HG02571 (cell line): ENCODE results near the gene FAM187B.

Experiments used
- ATAC-seq: cut with Tn5 transposase; IDR thresholded peaks from one replicate; pipeline ENCODE4 v1.9.1; 2021; ENCODE audit warnings: mild to moderate bottlenecking, moderate library complexity; ENCODE audit not compliant: unreplicated experiment

FAM187B gene

DNA sequence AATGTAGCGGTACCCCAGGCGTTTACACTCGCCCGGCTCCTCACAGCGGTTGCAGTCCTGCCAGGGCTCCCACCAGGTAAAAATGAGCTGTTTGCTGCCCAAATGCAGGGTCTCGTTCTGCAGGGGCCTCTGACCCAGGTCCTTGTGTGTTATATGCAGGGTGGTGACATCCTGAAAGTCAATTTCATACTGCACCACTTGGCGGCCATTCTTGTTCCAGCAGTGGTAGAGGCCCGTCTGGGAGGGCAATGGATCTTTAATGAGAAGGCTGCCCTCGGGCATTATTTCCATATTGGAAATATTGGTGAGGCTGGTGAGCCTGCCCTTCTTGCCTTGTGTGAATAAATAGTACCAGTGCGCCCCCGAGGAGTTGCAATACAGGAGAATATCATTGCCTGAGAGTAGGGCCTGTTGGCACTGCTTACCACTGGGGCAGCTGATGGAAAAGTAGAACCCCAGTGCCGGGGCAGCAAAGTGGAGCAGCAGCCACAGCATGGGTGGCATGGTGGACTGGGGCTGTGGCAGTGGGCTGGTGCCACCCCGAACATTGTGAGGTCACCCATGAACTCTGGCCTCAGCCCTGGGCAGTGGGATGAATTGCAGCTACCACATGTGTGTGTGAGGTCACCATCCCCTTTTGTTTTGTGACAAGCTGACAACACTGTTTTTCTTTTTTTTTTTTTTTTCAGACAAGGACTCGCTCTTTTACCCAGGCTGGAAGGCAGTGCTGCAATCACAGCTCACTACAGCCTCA lies at the start of gene FAM187B:
Gene FAM187B, minus strand, starts transcription at position 563 of the 754 bp plus-strand sequence. Its CDS starts 59 bp downstream, at position 504.
- ATAC-seq: no peak

DNA sequence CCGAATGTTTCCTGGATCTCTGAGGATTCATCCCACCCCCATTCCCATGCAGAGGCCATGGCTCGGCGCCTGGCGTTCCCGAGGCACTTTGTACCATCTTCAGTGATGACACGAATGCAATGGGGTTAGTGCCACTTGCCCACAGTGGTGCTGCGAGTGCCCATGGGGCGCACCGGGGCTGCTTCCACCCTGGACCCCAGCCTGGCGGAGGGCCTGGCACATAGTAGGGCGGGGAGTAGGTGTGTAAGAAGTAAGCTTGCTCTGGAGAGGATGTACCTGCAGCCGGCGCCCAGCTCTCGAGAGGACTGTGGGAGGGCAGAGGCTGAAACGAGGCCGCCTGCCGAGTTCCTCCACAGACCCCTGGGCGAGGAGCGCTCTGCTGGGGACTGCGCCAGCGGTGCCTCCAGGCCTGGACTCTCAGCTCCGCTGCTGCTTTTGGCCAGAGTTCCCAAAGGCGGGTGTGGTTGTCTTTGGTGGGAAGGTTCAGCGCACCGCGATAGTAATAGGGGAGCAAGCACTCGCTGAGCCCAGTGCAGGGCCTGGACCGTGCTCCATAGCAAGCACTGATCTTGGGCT lies 48.3 kb upstream of the FAM187B start:
- ATAC-seq: no peak

DNA sequence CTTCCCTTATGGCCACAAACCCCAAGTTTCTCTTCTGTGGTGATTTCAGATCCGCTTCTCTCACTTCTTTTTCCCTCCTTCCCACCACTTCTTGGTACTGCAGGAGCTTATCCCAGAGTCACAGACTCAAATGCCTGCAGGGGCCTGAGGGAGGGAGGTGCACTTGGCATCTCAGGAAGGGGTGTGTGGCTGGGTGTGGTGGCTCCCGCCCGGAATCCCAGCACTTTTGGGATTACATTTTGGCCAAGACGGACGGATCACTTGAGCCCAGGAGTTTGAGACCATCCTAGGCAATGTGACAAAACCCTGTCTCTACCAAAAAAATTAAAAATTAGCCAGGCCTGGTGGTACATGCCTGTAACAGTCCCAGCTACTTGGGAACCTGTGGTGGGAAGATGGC lies 45.8 kb upstream of the FAM187B start:
- no peak for ATAC-seq

DNA sequence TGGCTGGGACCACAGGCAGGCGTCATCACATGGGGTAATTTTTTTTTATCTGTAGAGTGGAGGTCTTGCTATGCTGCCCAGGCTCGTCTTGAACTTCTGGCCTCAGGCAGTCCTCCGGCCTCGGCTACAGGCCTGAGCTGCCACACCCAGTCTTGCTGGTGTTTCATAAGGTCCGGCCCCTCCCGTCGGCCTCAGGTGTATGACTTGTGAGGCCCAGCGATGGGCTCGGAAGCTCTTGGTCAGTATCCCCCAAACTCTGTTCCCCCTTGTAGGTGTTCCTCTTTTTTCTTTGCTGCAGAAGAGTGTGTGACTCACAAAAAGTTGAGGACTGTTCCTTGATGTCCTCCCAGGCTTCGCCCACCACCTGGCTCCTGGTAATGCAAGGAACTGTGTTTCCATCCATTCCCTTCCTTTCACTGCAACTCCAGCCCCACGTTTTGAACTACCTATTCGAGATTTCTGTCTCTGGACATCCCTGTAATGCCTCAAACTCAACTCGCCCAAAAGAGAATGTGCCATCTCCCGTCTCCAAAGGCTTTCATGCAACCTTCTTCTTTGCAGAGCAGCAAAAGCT lies 45.2 kb upstream of the FAM187B start:
- ATAC-seq: no peak

DNA sequence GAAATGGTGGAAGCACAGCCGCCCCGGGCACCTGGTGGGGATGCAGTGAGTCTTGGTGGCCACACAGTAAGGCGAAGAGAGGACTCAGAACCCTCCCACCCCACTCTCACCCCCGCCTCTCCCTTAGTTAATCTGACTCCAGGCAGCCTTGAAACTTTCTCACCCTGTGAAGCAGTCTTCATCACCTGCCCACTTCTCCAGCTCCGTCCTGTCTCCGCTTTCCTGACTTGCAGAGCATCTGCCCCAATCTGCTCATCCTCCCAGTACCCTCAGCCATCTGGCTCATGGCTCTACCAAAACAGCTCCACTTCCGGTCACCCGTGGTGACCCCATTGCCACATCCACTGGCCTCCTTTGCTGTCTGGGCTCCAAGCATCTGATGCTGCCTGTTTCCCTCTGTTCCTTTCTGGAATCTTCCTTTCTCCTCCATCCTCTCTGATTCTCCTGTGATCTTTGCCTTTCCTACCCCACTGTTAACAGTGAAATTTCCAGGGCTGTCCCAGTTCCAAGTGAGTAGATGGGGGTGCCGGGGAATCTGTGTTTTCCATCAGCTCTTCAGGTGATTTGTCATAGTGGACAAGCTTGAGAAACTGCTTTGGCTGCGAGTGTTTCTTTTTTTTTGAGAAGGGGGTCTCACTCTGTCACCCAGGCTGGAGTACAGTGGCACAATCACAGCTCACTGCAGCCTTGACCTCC lies 44.6 kb upstream of the FAM187B start:
- ATAC-seq: no peak

DNA sequence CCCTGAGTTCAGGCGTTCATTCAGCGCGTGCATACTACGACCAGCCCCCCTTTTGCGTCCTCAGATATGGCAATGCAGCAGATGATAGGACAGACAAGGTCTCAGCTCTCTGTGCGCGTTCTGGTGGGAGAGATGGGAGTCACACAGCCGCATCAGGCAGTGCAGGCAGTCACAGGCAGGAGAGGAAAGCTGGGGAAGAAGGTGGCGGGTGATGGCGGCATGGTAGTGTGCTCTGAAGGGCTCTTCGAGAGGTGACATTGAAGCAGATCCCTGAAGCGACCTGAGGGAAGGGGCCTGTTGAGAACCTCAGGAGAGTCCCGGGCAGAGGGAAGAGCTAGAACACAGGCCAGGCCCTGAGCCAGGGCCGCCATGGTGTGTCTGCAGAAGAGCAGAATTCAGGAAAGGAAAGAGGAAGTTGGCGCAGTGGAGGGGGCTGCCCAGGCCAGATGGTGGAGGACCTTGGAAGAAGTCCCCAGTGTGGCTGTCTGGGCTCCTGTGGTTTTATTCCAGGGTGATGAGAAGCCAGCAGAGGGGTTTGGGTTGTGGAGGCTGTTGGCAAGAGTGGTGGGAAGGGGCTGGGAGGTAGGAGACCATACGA lies 43.7 kb upstream of the FAM187B start:
- ATAC-seq: no peak

DNA sequence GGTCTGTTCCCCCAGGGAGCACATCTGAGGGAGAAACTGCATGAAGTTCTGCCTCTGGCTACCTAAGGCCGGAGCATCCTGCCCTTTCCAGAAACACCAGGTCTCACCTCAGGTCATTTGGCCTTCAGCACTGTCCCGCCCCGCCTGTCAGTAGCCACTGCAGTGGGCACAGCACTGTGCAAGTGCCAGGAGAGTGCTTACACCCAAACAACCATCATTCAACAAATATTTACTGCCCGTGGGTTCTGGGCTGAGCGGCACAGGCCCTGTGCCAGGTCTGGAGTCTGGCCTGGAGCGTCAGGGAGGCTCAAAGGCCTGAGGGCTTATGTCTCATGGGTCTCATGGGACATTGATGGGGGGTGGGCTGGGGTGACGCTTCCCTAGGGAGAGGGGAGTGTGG lies 43.0 kb upstream of the FAM187B start:
- ATAC-seq: no peak

DNA sequence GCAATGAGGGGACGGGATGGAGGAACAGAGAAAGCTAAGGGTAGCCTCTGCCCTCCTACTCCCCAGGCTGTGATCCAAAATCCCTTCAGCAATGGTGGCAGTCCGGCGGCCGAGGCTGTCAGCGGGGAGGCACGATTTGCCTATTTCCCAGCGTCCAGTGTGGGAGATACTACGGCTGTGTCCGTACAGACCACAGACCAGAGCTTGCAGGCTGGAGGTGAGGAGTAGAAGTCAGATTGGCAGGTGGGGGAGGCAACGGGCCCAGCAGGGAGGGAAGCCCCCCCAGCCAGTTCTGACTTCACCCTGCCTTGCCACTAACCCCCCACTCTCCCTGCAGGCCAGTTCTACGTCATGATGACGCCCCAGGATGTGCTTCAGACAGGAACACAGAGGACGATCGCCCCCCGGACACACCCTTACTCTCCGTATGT lies 41.9 kb upstream of the FAM187B start:
- no peak for ATAC-seq

DNA sequence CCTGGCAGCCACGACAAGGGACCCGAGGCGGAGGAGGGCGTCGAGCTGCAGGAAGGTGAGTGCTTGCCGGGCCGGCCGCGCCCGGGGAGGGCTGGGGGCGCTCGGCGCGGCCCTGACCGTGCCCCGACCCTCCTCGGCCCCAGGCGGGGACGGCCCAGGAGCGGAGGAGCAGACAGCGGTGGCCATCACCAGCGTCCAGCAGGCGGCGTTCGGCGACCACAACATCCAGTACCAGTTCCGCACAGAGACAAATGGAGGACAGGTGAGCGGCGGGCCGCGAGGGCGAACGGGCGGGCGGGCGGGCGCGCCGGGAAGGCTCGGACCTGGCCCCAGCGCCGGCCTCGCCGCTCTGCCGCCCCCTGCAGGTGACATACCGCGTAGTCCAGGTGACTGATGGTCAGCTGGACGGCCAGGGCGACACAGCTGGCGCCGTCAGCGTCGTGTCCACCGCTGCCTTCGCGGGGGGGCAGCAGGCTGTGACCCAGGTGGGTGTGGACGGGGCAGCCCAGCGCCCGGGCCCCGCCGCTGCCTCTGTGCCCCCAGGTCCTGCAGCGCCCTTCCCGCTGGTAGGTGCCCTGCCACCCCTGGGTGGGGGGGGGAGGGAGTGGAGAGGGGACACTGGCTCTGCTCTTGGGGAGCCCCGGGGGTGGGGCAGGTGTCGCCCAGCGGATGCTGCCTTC lies 41.0 kb upstream of the FAM187B start:
- ATAC-seq: peak; percentile 40

DNA sequence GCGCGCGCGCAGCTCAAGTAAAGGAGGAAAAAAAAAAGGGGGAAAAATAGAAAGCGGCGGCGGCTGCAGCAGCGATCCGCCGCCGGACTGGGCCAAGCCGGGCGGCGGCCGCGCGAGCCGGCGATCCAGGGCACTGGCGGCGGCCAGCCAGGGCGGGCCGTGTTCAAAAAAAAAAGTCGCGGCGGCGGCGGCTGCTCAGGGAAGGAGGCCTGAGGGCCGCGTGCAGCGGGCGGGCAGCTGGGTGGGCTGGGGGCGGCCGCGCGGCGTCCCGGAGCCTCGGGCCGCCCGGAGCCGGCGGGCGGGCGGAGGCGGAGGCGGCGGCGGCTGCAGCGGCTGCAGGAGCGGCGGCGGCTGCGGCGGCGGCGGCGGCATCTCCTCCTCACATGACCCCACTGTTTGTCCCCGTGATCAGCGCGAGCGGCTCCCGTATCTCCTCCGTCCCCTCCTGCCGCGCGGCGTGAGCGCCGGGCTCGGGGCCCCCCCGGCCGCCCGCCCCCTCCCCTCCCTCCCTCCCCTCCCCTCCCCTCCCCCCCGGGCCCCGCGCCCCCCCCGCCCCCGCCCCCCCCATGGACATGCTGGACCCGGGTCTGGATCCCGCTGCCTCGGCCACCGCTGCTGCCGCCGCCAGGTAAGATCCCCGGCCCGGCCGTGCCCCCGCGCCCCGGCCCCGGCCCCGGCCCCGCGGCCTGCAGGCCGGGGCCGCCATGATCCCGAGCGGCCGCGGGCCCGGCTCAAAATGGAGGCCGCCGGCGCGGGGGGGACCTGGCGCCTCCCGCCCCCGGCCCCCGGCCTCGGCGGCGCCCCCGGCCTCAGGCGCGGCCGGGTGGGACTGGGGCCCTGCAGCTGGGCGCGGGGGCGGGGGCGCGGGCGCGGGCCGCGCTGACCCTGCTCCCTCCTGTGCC lies 40.2 kb upstream of the FAM187B start, which contains the start of gene USF2:
Gene USF2, plus strand, starts transcription at position 427 of the 902 bp plus-strand sequence. Its CDS starts 140 bp downstream, at position 567.
- ATAC-seq: peak; percentile 16

DNA sequence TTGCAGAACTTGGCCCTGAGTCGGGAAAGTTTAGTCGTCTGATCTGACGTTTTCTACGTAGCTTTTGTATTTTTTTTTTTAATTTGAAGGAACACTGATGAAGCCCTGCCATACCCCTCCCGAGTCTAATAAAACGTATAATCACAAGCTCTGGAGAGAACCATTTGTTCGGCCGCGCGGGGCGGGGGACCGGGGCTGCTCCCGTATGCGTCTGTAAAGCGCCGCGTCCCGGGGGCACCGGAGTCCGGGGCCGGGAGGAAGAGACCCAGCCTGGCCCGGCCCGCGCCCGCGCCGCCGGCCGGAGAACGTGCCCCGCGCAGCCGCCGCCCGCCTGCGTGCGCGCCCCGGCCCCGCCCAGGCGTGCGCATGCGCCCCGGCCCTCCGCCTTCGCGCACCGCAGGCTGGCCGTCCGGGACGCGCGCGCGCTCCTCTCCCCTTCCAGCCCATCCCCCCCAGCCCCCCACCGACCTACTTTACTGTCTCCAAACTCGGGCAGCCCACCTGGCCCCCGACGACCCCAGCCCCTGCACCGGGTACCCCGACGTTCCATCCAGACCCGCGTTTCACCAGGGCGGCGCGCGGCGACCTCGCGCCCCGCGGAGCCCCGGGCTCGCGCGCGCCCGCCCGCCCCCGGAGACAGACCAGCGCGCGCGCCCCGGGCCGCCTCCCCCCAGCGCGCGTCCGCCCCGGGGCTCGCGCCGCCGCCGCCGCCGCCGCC lies 39.4 kb upstream of the FAM187B start:
- ATAC-seq: peak; percentile 39

DNA sequence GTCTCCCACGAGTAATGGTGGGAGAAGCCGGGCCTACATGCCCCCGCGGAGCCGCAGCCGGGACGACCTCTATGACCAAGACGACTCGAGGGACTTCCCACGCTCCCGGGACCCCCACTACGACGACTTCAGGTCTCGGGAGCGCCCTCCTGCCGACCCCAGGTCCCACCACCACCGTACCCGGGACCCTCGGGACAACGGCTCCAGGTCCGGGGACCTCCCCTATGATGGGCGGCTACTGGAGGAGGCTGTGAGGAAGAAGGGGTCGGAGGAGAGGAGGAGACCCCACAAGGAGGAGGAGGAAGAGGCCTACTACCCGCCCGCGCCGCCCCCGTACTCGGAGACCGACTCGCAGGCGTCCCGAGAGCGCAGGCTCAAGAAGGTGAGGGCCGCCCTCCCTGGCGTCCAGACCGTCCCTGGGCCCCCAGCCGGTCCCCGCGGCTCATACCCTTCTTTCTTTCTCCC lies 38.8 kb upstream of the FAM187B start:
- no peak for ATAC-seq

DNA sequence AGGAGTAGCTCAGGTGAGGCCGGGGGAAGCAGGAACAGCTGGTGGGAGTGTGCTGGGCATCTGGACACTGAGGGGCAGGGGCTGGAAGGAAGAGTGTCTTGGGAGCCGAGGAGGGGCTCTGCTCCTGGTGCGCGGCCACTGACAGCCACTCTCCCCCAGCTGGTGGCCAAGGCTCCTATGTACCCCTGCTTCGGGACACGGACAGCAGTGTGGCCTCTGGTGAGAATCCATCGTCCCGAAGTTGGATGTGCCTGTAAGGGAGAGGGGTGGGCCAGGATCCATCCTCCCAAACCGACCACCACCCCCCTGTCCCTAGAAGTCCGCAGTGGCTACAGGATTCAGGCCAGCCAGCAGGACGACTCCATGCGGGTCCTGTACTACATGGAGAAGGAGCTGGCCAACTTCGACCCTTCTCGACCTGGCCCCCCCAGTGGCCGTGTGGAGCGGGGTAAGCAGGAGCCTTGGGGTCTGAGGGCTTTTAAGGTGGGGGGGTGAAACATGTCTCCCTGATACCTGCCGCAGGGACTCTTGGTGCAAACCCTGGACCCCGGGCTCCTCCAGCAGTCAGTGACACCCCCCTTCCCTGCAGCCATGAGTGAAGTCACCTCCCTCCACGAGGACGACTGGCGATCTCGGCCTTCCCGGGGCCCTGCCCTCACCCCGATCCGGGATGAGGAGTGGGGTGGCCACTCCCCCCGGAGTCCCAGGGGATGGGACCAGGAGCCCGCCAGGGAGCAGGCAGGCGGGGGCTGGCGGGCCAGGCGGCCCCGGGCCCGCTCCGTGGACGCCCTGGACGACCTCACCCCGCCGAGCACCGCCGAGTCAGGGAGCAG lies 38.2 kb upstream of the FAM187B start:
- no peak for ATAC-seq

DNA sequence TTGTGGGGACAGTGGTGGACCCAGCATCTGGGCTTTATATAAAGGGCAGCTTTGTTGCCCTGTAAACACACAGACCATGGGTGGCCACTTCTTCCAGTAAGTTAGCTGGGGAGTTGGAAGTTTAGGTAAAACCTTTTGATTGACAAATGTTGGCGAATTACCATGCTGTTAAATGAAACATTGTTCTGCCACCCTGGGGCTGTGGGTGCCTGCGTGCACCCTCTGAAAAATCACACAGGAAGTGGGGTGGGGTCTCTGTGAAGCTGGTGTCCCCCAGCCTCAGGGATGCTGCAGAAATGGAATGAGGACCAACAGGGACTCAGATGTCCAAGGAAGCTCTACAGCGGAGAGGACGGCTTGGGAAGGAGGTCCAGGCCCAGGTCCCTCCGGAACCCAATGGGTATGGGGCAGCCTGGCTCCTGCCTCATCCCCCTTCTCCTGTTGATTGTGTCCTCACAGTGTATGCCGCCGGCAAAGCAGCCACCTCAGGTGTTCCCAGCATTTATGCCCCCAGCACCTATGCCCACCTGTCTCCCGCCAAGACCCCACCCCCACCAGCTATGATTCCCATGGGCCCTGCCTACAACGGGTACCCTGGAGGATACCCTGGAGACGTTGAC lies 37.5 kb upstream of the FAM187B start:
- no peak for ATAC-seq

DNA sequence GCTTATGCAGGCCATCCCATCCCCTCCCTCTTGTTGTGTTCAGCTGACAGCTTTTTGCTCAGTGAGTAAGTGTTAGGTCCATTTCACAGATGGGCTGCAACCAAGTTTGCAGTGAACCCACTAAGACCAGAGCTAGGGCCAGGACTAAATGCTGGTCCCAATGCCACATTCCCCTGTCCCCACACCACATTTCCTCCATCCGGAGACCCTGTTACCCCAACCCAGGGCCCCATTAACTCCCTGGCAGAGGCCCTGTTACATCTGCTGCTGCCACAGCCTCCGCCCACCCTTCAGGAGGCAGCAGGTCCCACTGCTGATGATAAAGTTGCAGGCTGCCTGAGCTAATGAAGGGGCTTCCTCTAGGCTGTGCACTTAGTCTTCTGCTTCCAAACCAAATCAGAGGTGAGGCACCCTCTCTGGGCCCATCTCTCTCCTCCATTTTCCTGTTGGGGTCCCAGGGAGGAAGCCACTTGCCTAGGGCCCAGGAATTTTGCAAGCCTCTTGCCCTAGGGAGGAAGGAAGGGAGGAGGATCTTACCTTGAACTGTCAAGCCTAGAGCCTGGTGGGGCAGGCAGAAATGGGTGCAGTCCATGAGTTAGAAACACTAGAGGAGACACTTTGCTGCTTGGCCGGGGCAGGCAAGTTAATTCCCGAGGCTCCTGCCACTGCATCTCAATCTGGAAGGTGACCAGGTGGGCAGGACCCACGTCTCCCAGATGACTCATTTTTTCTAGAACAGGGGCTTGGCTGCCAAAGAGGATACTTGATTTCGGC lies 36.8 kb upstream of the FAM187B start:
- ATAC-seq: no peak

DNA sequence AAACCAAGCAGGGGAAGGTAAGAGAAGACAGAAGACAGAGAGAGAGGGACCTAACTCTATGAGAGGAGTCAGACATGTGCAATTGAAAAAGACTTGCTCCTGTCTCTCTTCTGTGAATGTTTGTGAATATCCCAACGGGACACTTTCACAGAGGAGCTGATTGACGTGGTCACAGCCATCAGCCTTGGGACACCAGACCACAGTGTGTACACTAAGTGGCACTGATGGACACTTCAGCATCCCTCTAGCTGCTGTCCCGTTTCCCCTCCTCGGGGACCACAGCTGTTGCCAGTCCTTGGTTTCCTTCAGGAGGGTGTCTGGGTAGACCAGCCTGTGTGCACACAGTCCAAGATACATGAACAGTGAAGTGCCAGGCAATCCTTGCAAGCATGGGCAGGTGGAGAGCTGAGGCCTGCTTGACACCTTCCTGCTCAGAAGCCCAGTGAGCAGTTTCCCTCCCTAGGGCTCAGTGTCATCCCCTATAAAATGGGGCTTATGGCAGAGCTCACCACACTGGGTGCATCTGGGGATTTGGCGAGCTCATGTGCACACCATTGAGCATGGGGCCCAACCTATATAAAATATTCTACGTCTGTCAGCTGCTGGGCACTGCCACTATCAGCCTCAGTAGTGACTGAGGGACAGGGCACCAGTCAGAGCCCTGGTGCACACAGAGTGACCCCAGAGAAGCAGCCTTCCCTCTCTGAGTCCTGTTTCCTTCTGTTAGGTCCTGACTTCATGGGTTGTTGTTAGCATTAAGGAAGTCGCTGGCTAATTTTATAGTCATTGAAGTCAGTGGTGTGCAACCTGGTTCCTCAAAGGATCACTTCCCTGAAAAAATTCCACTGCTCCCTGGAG lies 36.0 kb upstream of the FAM187B start:
- no peak for ATAC-seq
